GM03348 (cell line): ENCODE measurements around the gene CD83.
A peak's percentile ranks its signal among the peaks of the same experiment; 100 is the strongest.
"Not testable (repeated sequence)": the region's sequence is repeated elsewhere in the genome, so short reads cannot be mapped to it uniquely, and the experiment has no call there.

Experiments used
- DNase-seq: peaks from one replicate; pipeline ENCODE4 v3.0.0; 2012; ENCODE audit warnings: low spot score

The CD83 gene

GRCh38 chr6:14149053-14149738 lies 31.6 kb downstream of the CD83 start:
- DNase-seq = no peak

DNA sequence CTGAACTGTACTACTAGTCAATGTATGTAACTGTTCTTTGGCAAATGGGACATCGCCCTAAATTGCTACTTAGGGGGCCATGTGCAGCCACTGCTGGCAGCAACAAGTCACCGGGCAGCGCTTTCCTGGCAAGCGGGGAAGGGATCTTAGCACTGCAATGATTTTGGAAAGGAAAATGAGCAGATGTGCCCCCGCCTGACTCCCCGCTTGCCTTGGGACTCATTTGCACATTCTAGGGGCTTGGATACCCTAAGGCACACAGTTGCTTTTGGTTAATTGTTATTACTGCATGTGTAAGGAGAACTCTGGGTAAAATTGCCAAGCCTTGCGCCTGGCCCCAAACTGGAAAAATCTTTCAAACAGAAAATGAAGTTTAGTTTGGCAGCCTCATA lies 32.2 kb downstream of the CD83 start:
- DNase-seq = no peak

DNA sequence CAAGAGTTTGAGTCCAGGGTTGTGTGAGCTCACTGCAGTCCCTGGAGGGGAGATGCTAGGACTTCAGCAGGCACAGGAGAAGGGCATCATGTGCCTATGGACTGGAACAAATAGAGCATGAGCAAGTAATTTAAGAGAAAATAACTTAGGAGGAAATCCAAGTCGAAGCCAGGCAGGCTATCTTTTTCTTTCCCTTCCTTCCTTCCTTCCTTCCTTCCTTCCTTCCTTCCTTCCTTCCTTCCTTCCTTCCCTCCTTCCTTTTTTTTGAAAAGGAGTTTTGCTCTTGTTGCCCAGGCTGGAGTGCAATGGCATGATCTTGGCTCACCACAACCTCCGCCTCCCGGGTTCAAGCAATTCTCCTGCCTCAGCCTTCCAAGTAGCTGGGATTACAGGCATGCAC lies 33.7 kb downstream of the CD83 start:
- DNase-seq = not testable (repeated sequence)

GRCh38 chr6:14151773-14152172 lies 34.2 kb downstream of the CD83 start:
- no peak for DNase-seq

DNA sequence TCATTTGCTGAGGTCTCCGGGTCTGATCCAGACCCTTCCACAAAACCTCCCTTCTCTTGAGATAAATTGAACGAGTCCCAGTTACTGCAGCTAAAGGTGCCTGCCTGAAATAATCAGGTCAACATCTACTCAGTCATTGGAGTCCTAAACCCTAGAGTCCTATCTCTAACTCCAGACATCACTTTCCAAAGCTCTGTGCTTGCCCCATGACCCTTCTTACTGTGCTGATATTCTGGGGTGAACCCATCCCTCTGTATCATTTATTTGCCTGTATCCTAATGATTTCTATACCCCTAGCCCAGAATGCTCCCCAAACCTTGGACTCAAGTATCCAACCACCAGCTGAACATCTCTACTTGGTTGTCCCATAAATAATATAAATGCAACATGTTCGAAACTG lies 35.7 kb downstream of the CD83 start:
- DNase-seq = no peak

GRCh38 chr6:14159090-14159489 lies 41.5 kb downstream of the CD83 start:
- DNase-seq = no peak

- no peak for DNase-seq
These were observed 45.3 kb downstream of the CD83 start for GRCh38 chr6:14162826-14163225.

DNA sequence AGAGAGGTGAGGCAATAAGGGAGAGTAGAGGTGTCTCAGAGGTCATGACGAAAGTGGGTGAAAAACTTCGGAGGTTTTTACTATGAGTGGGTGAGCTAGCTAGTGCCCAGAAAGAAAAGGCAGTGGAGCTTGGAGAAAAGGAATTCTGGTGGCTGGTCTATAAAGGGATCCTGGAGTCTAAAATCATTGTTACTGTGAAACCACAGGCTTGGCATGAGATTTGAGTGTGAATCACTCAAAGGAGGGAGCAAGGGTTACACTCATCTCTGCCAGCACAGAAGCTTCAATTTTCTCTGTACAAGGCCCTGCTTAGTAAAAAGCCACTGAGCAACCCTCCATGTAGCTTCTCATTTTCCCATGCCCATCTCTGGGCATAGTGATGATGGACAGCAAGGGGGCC lies 47.5 kb downstream of the CD83 start:
- DNase-seq = peak; percentile 89

DNA sequence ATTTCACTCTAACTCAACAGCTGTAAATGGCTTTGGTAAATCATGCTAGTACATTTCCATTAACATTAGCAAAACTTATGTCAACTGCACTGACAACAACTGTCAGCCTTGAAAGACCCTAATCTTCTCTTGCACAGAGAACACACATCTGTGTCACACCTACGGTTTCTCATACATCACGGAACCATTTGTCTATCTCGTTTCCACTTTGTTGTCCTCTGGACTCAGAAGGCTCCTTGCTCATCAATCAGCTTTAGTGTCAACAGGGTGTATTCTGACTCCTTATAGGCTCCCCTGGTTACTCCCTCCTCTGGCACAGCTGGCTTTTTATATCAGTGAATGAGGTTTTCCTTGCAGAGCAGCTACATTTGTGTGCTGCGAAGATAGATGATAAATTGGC lies 49.3 kb downstream of the CD83 start:
- no peak for DNase-seq

- no peak for DNase-seq
These were observed 52.6 kb downstream of the CD83 start for GRCh38 chr6:14170128-14170527.

DNA sequence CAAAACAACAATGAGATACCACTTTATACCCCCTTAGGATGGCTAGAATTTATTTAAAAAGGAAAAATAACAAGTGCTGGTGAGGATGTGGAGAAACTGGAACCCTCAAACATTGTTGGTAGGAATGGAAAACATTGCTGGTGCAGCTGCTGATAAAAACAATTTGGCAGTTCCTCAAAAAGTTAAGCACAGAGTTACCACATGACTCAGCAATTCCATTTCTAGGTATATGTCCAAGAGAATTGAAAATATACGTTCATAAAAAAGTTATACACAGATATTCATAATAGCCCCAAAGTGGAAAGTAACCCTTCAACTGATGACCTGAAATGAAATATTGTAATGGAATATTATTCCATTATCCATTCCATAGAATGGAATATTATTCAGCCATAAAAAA lies 55.0 kb downstream of the CD83 start:
- no peak for DNase-seq

- no peak for DNase-seq
These were observed 56.7 kb downstream of the CD83 start for GRCh38 chr6:14174226-14174625.

- no peak for DNase-seq
These were observed 57.4 kb downstream of the CD83 start for GRCh38 chr6:14174996-14175395.

GRCh38 chr6:14176429-14176828 lies 58.9 kb downstream of the CD83 start:
- DNase-seq = no peak

DNA sequence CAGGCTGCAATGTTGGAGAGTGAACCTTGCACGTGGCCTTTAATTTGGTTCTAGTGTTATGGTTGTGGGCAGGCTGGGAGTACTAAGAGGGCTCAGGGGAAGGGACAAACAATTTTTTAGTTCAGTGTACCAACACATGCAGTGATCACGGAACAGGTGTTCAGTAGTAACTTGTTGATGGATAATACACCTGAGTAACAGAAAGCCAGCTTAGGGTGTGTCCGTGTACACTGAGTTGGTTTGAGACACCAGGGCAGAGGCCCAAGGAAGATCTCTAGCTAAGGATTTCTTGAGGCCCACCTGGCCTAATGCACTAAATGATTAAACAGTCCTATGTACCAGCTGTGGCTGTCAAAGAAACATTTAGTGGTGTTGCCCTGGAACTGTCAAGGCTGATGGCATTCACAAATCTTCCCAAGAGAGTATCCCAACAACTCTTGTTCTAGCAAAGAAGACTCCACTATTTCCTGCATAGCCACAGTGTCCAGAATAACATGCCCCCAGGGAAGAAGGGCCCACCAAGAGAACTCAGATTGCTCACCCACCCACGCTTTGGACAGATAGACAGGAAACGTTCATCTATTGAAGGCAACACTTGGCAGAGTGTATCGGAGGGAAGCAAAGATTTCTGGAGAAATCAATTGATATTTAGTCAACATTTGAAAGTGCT lies 60.0 kb downstream of the CD83 start:
- DNase-seq = no peak

DNA sequence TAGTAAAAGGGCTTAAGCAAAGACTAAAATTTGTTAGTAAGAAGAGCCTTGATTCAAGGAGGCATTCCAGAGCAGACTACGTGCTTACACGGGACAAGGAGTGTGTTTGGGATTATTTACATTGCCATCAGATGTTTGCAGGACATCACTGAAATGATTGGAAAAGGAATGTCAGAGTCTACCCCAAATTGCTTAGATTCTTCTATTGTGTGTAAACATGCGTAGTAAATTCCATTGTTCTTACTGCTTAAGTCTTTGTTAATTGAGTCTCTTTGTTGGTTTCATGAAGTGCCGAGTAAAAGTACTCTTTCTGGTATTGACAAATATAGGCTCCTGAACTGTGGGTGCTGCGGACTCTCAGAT lies 60.5 kb downstream of the CD83 start:
- no peak for DNase-seq

DNA sequence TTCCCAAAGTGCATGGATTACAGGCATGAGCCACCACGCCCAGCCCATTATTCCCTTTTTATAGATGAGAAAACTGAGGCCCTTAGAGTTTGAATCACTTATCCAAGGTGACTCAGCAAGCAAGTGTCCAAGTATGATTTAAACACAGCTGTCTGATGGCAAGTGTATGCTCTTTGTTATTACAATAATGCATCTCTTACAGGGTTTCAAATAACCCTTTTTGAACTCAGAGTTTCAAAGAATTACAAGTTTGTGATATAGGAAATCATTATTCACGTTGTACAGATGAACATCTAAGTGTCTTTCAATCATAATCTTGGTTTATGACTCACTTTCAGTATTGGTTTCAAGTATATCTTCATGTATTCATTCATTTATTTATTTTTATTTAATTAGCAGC lies 63.0 kb downstream of the CD83 start:
- no peak for DNase-seq

- no peak for DNase-seq
These were observed 65.3 kb downstream of the CD83 start for GRCh38 chr6:14182916-14183315.
